ENCODE results near the gene ABCA2. TPM values are rescaled to one million over a fixed set of nuclear protein-coding genes. Genes with fewer than 3 reads are reported as not detected.

Gene ABCA2
- total RNA-seq, 4 donors from 2014 or later, result 3.5 to 14.7 (median 7.6) TPM

- H3K36me3 ChIP-seq, result peaks cover 0 to 57% (median 0%) of the 10 kb centered on the region in 3 donors
- no peaks in the 10 kb centered on the region for H3K9me3 ChIP-seq
- no peaks in the 10 kb centered on the region for H3K27me3 ChIP-seq
- no peak overlapping the region for H3K4me3 ChIP-seq
- no peak for DNase-seq
- intact Hi-C loops (cut with DNase I), result no loop called here
- peaks cover 0 to 14% (median 0%) of the 10 kb centered on the region in 3 donors for H3K4me1 ChIP-seq
- no peak for TF ChIP-seq POLR2A (IDR thresholded peaks at IDR 0.05)
- no peak for TF ChIP-seq CTCF (IDR thresholded peaks at IDR 0.05)
- no peak overlapping the region for H3K27ac ChIP-seq
- WGBS, 2 donors, result 100% methylated on average over 2 of the region's 18 CpGs; no CpG with 5 or more reads in 1 of the 2 donors
Measured at GRCh38 chr9:137009217-137009616, 18.8 kb downstream of the ABCA2 start.

- DNase-seq, result no peak
- Histone ChIP-seq H3K9me3 (no peaks in the 10 kb centered on the region), H3K36me3 (peaks cover 0 to 48% (median 0%) of the 10 kb centered on the region in 3 donors), H3K4me3 (no peak overlapping the region), H3K27ac (no peak overlapping the region), H3K4me1 (peaks cover 0 to 14% (median 0%) of the 10 kb centered on the region in 3 donors), H3K27me3 (no peaks in the 10 kb centered on the region)
- WGBS, 2 donors, result no CpG with 5 or more reads among the region's 22 CpGs
- TF ChIP-seq CTCF (IDR thresholded peaks at IDR 0.05), result no peak
- intact Hi-C loops (cut with DNase I), result no loop called here
Measured at GRCh38 chr9:137008312-137008711, 19.7 kb downstream of the ABCA2 start.

- no peaks in the 10 kb centered on the region for H3K27me3 ChIP-seq
- peaks cover 0 to 14% (median 0%) of the 10 kb centered on the region in 3 donors for H3K4me1 ChIP-seq
- WGBS, 2 donors, result 83 to 86% methylated on average over 2 to 6 of the region's 13 CpGs
- TF ChIP-seq CTCF (IDR thresholded peaks at IDR 0.05), result no peak
- no peak for TF ChIP-seq POLR2A (IDR thresholded peaks at IDR 0.05)
- no peaks in the 10 kb centered on the region for H3K9me3 ChIP-seq
- intact Hi-C loops (cut with DNase I), result no loop called here
- no peak overlapping the region for H3K27ac ChIP-seq
- H3K36me3 ChIP-seq, result peaks cover 0 to 44% (median 0%) of the 10 kb centered on the region in 3 donors
- no peak overlapping the region for H3K4me3 ChIP-seq
- DNase-seq, result no peak
Measured at GRCh38 chr9:137007816-137008270, 20.2 kb downstream of the ABCA2 start.

- peaks cover 0 to 14% (median 0%) of the 10 kb centered on the region in 3 donors for H3K4me1 ChIP-seq
- no peak overlapping the region for H3K4me3 ChIP-seq
- H3K27ac ChIP-seq, result no peak overlapping the region
- no peaks in the 10 kb centered on the region for H3K27me3 ChIP-seq
- peaks cover 0 to 38% (median 0%) of the 10 kb centered on the region in 3 donors for H3K36me3 ChIP-seq
- intact Hi-C loops (cut with DNase I), result no loop called here
- no peak for DNase-seq
- 60 to 69% methylated on average over 3 to 7 of the region's 30 CpGs for WGBS, 2 donors
- no peaks in the 10 kb centered on the region for H3K9me3 ChIP-seq
- TF ChIP-seq POLR2A (IDR thresholded peaks at IDR 0.05) (no peak), CTCF (IDR thresholded peaks at IDR 0.05) (no peak)
Measured at GRCh38 chr9:137007108-137007815, 20.8 kb downstream of the ABCA2 start.

- Histone ChIP-seq H3K4me1 (peaks cover 0 to 14% (median 0%) of the 10 kb centered on the region in 3 donors), H3K9me3 (no peaks in the 10 kb centered on the region), H3K27me3 (no peaks in the 10 kb centered on the region), H3K4me3 (no peak overlapping the region), H3K36me3 (peaks cover 0 to 29% (median 0%) of the 10 kb centered on the region in 3 donors), H3K27ac (no peak overlapping the region)
- 31 to 58% methylated on average over 6 to 15 of the region's 24 CpGs for WGBS, 2 donors
- intact Hi-C loops (cut with DNase I), result no loop called here
- DNase-seq, result no peak
- no peak for TF ChIP-seq POLR2A (IDR thresholded peaks at IDR 0.05)
- TF ChIP-seq CTCF (IDR thresholded peaks at IDR 0.05), result no peak
Measured at GRCh38 chr9:137006116-137007003, 21.7 kb downstream of the ABCA2 start.

Measured in esophagus squamous epithelium (tissue), 5 donors.